HepG2 (cell line): ENCODE results near the gene ADAMTS16. TPM values are rescaled to one million over a fixed set of nuclear protein-coding genes. Genes with fewer than 3 reads are reported as not detected.

Experiments used
- ATAC-seq: fragments of 200-7000 bp; cut with Tn5 transposase; 3 replicates; pipeline ENCODE4 v1.9.1; 2020; ENCODE audit warnings: mild to moderate bottlenecking, moderate library complexity
- BruUV-seq: library from RNA; stranded (reverse); fragments of 400-500 nt; replicated peaks from 2 replicates; lab custom pipeline; 2021; lab: Mats Ljungman, UMichigan
- CTCF ChIA-PET: fragments of 300-600 bp; formaldehyde crosslinking; extraction: SDS; loops from one replicate; lab custom pipeline; 2021; ENCODE audit warnings: low total read pairs, inconsistent platforms, low intra/inter-chr PET ratio; lab: Yijun Ruan, JAX
- POLR2A ChIA-PET: fragments of 350-600 bp; sonication (Branson Sonifier 250); formaldehyde crosslinking; loops from one replicate; lab custom pipeline; 2020; ENCODE audit warnings: antibody characterized with exemption, inconsistent platforms; lab: Yijun Ruan, JAX
- DNase-seq: peaks from one replicate; pipeline ENCODE4 v3.0.0-alpha.2; 2015; ENCODE audit warnings: low spot score
- FAIRE-seq: peaks from 3 replicates; lab custom pipeline; 2011; peaks lifted over from hg19 to GRCh38; lab: Jason Lieb, UNC
- H2AFZ ChIP-seq: one replicate; pipeline ENCODE4 v1.6.1; 2011; ENCODE audit warnings: low read length, inconsistent platforms
- H3K27ac ChIP-seq: fragments of 300-600 bp; 3 replicates; pipeline ENCODE4 v1.8.0; 2011; ENCODE audit warnings: mixed run types, mild to moderate bottlenecking, mixed read lengths, low read length, inconsistent platforms; ENCODE audit not compliant: insufficient read depth; ENCODE audit errors: extremely low read length
- H3K27me3 ChIP-seq, 2 experiments: fragments of 200-600 bp in 1 of 2; 2 replicates in 1 of 2; 3 replicates in 1 of 2; pipeline versions ENCODE4 v1.6.0 to v1.8.0; 2011; ENCODE audit warnings: low read length in 2 of 2, mild to moderate bottlenecking in 2 of 2, moderate library complexity in 2 of 2, inconsistent platforms in 1 of 2; ENCODE audit not compliant: insufficient read depth in 2 of 2, control insufficient read depth in 1 of 2
- H3K36me3 ChIP-seq, 2 experiments: fragments of 200-600 bp in 1 of 2; replicated peaks in 1 of 2; 2 replicates in 1 of 2; 3 replicates in 1 of 2; pipeline versions ENCODE4 v1.5.1 to v1.8.0; 2011; ENCODE audit warnings: low read length in 2 of 2, inconsistent platforms in 1 of 2; ENCODE audit not compliant: insufficient read depth in 2 of 2, control insufficient read depth in 1 of 2
- H3K4me1 ChIP-seq: 2 replicates; pipeline ENCODE4 v1.5.1; 2012; ENCODE audit warnings: low read length, inconsistent platforms; ENCODE audit not compliant: insufficient read depth
- H3K4me2 ChIP-seq: 2 replicates; pipeline ENCODE4 v1.6.0; 2011; ENCODE audit warnings: low read depth, low read length, inconsistent platforms
- H3K4me3 ChIP-seq, 3 experiments: fragments of 200-600 bp in 1 of 3; sonication (generic), shearing (Covaris generic) in 1 of 3; replicated peaks in 1 of 3; 2 replicates each; pipeline ENCODE4 v1.5.1; 2011 to 2016; ENCODE audit warnings: low read length in 3 of 3, inconsistent platforms in 2 of 3, low read depth in 2 of 3, mild to moderate bottlenecking in 2 of 3, control low read depth in 1 of 3, mixed read lengths in 1 of 3; ENCODE audit not compliant: insufficient read depth in 1 of 3
- H3K79me2 ChIP-seq: one replicate; pipeline ENCODE4 v1.6.1; 2011; ENCODE audit warnings: low read length, inconsistent platforms; ENCODE audit not compliant: insufficient read depth
- H3K9ac ChIP-seq: 2 replicates; pipeline ENCODE4 v1.6.0; 2011; ENCODE audit warnings: mild to moderate bottlenecking, low read depth, low read length, inconsistent platforms; ENCODE audit not compliant: insufficient read depth
- H3K9me3 ChIP-seq: 2 replicates; pipeline ENCODE4 v1.5.1; 2012; ENCODE audit warnings: mild to moderate bottlenecking, low read length
- H4K20me1 ChIP-seq: 2 replicates; pipeline ENCODE4 v1.6.0; 2011; ENCODE audit warnings: inconsistent platforms, mild to moderate bottlenecking, low read length, moderate library complexity; ENCODE audit not compliant: insufficient read depth
- PATZ1 ChIP-seq: sonication (generic); formaldehyde crosslinking; IDR thresholded peaks from 2 replicates; pipeline ENCODE4 v1.4.0; 2020; ENCODE audit warnings: missing genetic modification reagents
- SMAD3 ChIP-seq: sonication (generic); formaldehyde crosslinking; IDR thresholded peaks from 2 replicates; pipeline ENCODE4 v1.4.0; 2020; ENCODE audit warnings: missing genetic modification reagents
- SOX13 ChIP-seq, 3 experiments: fragments of 450-650 bp in 1 of 3; sonication (generic) in 1 of 3; formaldehyde crosslinking in 1 of 3; IDR thresholded peaks in 2 of 3; conservative IDR thresholded peaks in 1 of 3; 2 replicates each; pipeline versions ENCODE4 v1.5.0 to v1.6.1; 2016 to 2020; ENCODE audit warnings: antibody characterized with exemption in 1 of 3, mild to moderate bottlenecking in 1 of 3, missing compliant biosample characterization in 1 of 3, missing genetic modification reagents in 1 of 3, moderate library complexity in 1 of 3
- ZBTB34 ChIP-seq: sonication (generic); formaldehyde crosslinking; IDR thresholded peaks from 2 replicates; pipeline ENCODE4 v1.8.0; 2022; ENCODE audit warnings: mild to moderate bottlenecking, missing genetic modification reagents
- ZNF232 ChIP-seq: sonication (generic); formaldehyde crosslinking; IDR thresholded peaks from 2 replicates; pipeline ENCODE4 v1.4.0; 2020; ENCODE audit warnings: missing genetic modification reagents, borderline replicate concordance
- ZSCAN29 ChIP-seq: sonication (generic); formaldehyde crosslinking; conservative IDR thresholded peaks from 2 replicates; pipeline ENCODE4 v1.4.0; 2020; ENCODE audit warnings: mild to moderate bottlenecking, missing genetic modification reagents
- in situ Hi-C: cut with HindIII; loops from 2 replicates; pipeline ENCODE4 v1.10.0; 2017; ENCODE audit warnings: low pct_unique_long_range_greater_than_20kb; ENCODE audit not compliant: extremely low pct_ligation_motif_present
- intact Hi-C: fragments of 100-400 bp; cut with micrococcal nuclease; formaldehyde crosslinking; loops from one replicate; pipeline ENCODE4 v1.10.0; 2022; ENCODE audit not compliant: unreplicated experiment
- polyA plus RNA-seq, 8 experiments: library from polyadenylated mRNA; depleted of rRNA in 3 of 8; stranded (reverse) in 7 of 8; unstranded in 1 of 8; fragments of >200 nt; fragmentation: Illumina TruSeq in 4 of 8; extraction: Trizol in 4 of 8; gene quantifications; 2 replicates each; pipeline versions ENCODE4 v1.2.1 to v1.2.3, GENCODE V29; 2011 to 2016; ENCODE audit warnings: low read depth in 4 of 8, missing spikeins in 1 of 8, mixed read lengths in 1 of 8; ENCODE audit not compliant: insufficient read depth in 1 of 8
- total RNA-seq, 5 experiments: library from RNA; depleted of rRNA; stranded (reverse); fragments of >200 nt; fragmentation: Illumina TruSeq; extraction: Trizol; gene quantifications; 2 replicates each; pipeline ENCODE4 v1.2.3, GENCODE V29; 2016; ENCODE audit warnings: low read depth in 1 of 5
- TF ChIP-seq, protein P1 (sequence below): sonication (generic); formaldehyde crosslinking; IDR thresholded peaks from 2 replicates; pipeline ENCODE4 v1.4.0; 2020; ENCODE audit warnings: missing genetic modification reagents

The ADAMTS16 gene
- total and polyA plus RNA-seq, 2 of the 13 experiments (the other 11 are each of a cell fraction or from before 2014, with no cell fraction given), result 0.02 to 0.03 TPM

GRCh38 chr5:5348576-5348975 is 208.4 kb downstream of the ADAMTS16 start:
- Histone ChIP-seq H3K4me3 (no peak overlapping the region), H3K36me3 (no peaks in the 10 kb centered on the region), H3K9me3 (no peaks in the 10 kb centered on the region), H3K9ac (no peak overlapping the region), H4K20me1 (no peaks in the 10 kb centered on the region), H3K79me2 (no peaks in the 10 kb centered on the region), H3K27ac (no peak overlapping the region), H3K4me1 (peaks cover 41% of the 10 kb centered on the region), H3K4me2 (no peak overlapping the region), H2AFZ (no peak overlapping the region), H3K27me3 (no peaks in the 10 kb centered on the region)
- intact Hi-C loops (no loop called here), in situ Hi-C loops (no loop called here)
- POLR2A ChIA-PET, result interaction anchor here (0.9 to 1.3 kb wide), 2 partner anchors 9 to 22 kb away, joined by 3 to 4 read pairs; no protein-coding TSS in a partner anchor
- FAIRE-seq (no peak), ATAC-seq (no peak), DNase-seq (no peak)
- no TSS peak for BruUV-seq
- TF ChIP-seq ZBTB34 (CRISPR knock-in tag) (no peak), ZSCAN29 (CRISPR knock-in tag) (no peak), ZNF232 (CRISPR knock-in tag) (no peak), SOX13 (IDR thresholded peaks at IDR 0.05) (no peak), SOX13 (CRISPR knock-in tag; conservative IDR thresholded peaks at IDR 0.05 in 1 of 2, IDR thresholded peaks at IDR 0.05 in 1 of 2) (no peak), PATZ1 (CRISPR knock-in tag) (no peak), SMAD3 (CRISPR knock-in tag) (no peak)
- TF ChIP-seq, protein P1, sequence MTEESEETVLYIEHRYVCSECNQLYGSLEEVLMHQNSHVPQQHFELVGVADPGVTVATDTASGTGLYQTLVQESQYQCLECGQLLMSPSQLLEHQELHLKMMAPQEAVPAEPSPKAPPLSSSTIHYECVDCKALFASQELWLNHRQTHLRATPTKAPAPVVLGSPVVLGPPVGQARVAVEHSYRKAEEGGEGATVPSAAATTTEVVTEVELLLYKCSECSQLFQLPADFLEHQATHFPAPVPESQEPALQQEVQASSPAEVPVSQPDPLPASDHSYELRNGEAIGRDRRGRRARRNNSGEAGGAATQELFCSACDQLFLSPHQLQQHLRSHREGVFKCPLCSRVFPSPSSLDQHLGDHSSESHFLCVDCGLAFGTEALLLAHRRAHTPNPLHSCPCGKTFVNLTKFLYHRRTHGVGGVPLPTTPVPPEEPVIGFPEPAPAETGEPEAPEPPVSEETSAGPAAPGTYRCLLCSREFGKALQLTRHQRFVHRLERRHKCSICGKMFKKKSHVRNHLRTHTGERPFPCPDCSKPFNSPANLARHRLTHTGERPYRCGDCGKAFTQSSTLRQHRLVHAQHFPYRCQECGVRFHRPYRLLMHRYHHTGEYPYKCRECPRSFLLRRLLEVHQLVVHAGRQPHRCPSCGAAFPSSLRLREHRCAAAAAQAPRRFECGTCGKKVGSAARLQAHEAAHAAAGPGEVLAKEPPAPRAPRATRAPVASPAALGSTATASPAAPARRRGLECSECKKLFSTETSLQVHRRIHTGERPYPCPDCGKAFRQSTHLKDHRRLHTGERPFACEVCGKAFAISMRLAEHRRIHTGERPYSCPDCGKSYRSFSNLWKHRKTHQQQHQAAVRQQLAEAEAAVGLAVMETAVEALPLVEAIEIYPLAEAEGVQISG (CRISPR knock-in tag), result no peak
- CTCF ChIA-PET, result no interaction called here
